B cell (primary cell): ENCODE data around the gene GARRE1.

Source experiments
- EZH2 ChIP-seq: IDR thresholded peaks from 2 replicates; pipeline ENCODE4 v1.6.1; 2012; ENCODE audit warnings: borderline replicate concordance, low read depth, mild to moderate bottlenecking, moderate library complexity, low read length; ENCODE audit not compliant: insufficient read depth, poor library complexity, severe bottlenecking
- TF ChIP-seq, protein P1 (sequence below): fragments of 200-600 bp; IDR thresholded peaks from one replicate; pipeline ENCODE4 v1.8.0; 2022; ENCODE audit warnings: antibody characterized with exemption, mild to moderate bottlenecking

DNA sequence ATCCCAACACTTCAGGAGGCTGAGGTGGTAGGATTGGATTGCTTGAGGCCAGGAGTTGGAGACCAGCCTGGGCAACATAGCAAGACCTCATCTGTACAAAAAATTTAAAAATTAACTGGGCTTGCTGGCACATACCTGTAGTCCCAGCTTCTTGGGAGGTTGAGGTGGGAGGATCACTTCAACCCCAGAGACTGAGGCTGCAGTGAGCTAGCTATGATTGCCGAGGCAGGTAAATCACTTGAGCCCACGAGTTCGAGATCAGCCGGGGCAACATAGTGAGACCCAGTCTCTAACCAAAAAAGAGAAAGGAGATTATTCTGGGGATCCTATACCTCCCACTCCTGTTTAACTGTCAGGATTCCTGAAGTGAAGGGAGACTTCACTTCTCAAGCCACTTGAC lies 16.4 kb upstream of the GARRE1 start:
- TF ChIP-seq, protein P1, sequence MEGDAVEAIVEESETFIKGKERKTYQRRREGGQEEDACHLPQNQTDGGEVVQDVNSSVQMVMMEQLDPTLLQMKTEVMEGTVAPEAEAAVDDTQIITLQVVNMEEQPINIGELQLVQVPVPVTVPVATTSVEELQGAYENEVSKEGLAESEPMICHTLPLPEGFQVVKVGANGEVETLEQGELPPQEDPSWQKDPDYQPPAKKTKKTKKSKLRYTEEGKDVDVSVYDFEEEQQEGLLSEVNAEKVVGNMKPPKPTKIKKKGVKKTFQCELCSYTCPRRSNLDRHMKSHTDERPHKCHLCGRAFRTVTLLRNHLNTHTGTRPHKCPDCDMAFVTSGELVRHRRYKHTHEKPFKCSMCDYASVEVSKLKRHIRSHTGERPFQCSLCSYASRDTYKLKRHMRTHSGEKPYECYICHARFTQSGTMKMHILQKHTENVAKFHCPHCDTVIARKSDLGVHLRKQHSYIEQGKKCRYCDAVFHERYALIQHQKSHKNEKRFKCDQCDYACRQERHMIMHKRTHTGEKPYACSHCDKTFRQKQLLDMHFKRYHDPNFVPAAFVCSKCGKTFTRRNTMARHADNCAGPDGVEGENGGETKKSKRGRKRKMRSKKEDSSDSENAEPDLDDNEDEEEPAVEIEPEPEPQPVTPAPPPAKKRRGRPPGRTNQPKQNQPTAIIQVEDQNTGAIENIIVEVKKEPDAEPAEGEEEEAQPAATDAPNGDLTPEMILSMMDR = no peak
- no peak for TF ChIP-seq EZH2
